Measurements from ENCODE around the gene TMOD2.
"Not testable (repeated sequence)": the region's sequence is repeated elsewhere in the genome, so short reads cannot be mapped to it uniquely, and the experiment has no call there.

Gene TMOD2

DNA sequence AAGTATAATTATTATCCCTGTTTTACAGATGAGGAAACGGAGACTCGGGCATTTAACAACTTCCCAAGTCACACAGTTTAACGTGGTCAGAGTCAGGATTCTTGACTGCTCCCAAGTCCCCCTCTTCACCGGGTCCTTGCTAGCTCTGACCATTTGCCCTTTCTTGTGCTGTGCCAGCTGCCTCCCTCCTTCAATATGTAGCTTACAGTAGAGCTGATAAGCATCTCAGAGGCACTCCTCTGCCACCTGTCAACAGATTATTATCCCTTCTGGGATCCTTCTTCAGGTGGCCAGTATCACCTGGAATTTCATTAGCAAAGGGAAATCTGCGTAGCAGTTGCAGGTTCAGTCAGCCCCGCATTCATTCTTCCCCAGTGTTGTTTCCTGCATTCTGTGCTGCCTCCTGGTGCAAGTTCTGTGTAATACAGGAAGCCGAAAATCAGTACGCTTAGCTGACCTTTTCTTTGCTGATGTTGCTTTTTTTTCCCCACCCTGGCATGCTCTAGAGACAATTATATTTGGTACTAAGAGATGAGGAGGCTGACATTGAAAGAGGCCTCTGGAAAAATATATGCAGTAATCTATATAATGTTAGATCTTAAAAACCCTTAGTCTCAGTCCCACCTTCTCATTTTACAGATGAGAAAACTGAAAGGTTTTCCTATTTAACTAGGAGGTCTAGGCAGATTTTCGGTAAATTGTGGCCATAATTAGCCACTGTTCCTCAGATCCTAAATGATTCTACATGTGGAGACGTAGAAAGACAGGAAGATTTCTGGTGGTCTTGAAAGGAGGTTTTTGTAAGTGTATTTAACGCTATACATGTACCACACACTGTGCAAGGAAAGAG is 24.8 kb downstream of the TMOD2 start:
- DNase-seq = peak; percentile 48

DNA sequence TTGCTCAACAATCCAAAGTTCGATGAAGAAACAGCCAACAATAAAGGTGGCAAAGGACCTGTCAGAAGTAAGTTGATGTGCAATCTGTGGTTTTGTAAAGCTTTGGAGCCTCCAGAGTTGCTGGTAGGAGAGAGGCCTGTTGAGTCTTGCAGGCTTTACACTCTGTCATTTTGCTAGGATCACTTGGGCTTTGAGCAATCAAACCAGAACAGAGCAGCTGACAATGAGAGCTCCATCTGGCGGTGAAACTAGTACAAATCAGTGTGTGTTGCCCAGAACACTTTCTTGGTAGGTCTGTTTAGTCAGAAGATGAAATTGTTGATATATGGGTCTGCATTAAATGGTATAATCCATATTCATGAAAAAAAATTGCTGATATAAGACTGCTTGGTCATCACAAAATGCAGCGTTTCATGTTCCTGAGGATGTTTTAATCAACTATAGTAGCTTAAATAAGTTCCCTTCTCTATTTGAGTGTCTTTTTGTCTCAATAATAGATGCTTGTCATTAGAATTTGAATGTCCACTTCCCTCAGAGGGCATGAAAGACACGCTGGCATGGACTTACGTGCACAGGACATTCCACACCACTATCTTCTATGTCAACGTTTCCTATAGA is 25.7 kb downstream of the TMOD2 start:
- DNase-seq = peak; percentile 61

DNA sequence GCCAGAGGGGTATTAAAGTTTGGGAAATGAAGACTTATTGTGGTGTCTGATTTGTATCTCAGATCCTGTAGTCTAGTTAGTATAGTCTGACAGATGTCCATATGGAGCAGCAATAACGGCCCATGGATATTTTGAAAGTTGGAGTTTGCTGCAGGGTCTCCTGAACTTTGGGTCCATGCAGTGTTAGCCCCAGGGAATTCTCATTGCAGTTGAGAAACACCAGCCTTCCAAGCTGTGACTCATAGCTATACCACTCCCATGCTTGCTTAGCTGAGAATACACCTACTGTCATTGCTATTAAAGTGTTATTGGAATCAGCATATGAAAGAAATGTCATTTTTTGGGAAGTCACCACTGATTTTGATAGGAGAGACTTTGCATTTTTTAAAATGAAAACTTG is 29.2 kb downstream of the TMOD2 start:
- no peak for DNase-seq

DNA sequence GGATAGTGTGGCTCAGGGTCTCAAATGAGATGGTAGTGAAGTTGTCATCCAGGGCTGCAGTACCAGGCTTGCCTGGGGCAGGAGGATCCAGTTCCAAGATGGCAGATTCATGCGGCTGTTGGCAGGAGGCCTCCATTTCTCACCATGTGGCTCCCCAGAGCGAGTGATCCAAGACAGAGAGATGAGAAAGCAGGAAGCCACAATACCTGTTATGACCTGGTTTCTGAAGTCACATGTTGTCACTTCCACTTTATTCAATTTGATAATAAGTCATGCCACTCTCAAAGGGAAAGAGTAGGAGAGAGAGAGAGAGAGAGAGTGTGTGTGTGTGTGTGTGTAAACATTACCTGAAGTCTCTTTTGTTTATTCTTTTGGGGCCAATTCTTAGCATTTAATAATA is 30.1 kb downstream of the TMOD2 start:
- DNase-seq = no peak

- DNase-seq = no peak
These were observed 31.0 kb downstream of the TMOD2 start for GRCh38 chr15:51782357-51782896.

DNA sequence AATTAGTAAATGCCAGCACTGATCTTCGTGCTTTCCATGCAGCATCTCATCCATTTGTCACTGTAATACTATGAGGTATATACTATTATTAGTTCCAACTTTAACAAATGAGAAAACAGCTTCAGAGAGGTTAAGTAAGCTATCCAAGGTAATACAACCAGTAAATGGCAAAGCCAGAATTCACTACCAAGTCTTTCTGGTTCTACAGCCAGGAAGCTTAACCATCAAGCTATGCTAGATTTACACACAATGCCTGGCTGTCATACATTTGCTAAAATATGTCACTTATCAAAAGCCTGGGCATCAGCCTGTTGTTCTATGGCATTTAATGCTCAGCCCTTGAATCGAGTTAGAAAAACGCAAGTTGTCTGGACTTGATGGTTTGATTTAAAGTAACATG is 32.6 kb downstream of the TMOD2 start:
- DNase-seq = no peak

GRCh38 chr15:51787130-51787529 is 35.7 kb downstream of the TMOD2 start:
- DNase-seq = not testable (repeated sequence)

- not testable (repeated sequence) for DNase-seq
These were observed 41.1 kb downstream of the TMOD2 start for GRCh38 chr15:51792474-51792873.

GRCh38 chr15:51793521-51794305 is 42.3 kb downstream of the TMOD2 start:
- peak; percentile 32 for DNase-seq

GRCh38 chr15:51796847-51797401 is 45.5 kb downstream of the TMOD2 start:
- DNase-seq = peak; percentile 24

- no peak for DNase-seq
These were observed 46.9 kb downstream of the TMOD2 start for GRCh38 chr15:51798281-51798680.

GRCh38 chr15:51799282-51800252 is 48.2 kb downstream of the TMOD2 start:
- no peak for DNase-seq

DNA sequence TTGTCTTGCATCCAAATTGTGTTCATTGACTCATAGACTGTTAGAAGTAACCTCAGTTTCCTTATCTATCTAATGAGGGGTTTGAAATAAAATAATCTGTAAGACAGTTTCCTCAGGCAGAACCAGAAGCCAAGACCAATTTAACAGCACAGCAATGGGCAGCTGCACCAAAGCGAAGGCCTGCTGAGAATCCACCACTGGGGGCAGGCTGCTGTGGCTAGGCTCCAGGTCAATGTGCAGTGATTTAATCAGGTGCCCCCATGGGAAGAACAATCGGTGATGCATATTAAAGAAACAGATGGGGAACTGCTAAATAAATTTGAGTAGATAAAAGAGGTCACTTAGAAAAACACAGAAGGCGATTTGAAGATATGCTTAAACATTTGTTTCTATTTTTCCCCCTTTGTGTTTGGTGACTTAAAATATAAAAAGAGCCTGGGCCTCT is 50.0 kb downstream of the TMOD2 start:
- peak; percentile 37 for DNase-seq

DNA sequence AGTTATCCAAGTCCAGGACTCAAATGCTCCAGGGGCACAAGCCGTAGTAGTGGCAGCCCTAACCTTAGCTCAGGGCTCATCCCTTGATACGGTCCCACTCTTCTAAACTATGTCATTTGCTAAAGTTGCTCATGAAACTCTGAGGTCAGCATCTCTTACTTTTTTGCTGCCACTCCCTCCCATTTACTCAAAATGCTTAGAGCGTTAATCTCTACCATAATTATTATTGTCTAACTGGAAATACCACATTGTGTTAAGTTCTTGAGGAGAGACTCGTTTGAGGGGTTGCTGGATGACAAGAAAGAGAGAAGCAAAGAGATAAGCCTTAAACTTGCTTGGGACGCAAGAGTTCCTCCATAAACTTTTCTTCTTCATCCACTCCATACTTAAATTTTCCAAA is 51.2 kb downstream of the TMOD2 start:
- DNase-seq = no peak

DNA sequence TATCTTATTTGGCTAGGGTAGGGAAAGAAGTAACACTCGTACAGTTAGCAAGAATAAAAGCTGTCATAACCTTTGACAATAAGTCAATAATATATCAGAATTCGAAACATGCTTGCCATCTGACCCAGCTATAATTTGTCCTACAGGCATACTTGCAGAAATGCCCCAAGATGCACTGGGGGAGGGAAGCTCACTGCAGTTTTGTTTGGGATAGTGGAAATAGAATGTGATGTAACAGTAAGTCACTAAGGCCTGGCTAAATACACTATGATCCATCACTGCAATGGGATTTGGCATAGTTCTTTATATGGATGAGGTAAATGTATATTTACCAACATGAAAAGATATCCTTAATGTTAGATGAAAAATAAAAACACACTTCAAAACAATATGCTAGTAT is 52.6 kb downstream of the TMOD2 start:
- DNase-seq = no peak

DNA sequence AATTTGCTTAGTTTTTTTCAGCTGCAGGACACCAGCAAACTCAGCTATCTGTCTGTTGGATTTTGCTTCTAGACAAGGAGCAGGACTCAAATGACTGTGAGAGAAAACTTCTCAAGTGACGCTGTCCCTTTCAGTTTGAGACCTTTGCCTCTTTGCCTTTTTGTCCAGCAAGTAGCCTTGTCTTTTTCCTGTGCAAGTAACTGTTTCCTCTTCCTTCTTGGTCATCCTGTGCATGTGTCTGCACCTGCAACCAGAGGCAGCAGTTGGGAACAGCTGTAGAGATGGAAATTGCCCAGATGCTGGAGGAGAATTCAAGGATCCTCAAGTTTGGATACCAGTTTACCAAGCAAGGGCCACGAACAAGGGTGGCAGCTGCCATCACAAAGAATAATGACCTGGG is 54.7 kb downstream of the TMOD2 start:
- DNase-seq = no peak

DNA sequence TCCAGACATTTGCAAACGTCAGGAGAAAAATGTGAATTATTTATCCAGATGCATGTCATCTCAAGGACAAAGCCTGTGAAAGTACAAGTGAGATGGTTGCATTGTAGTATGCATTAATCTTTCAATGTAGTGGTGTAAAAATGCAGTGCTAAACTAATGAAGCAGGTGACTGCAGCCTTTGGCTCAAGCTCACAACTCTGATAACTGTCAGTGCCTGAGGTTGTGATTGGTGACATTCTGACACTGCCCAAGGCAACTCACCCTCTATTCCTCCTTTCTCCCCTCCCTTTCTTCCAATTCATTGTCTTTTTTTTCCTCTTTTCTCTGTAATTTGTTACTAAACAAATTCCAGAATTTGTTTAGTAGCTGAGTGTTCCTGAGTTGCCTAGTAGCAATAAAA is 58.1 kb downstream of the TMOD2 start:
- no peak for DNase-seq

DNA sequence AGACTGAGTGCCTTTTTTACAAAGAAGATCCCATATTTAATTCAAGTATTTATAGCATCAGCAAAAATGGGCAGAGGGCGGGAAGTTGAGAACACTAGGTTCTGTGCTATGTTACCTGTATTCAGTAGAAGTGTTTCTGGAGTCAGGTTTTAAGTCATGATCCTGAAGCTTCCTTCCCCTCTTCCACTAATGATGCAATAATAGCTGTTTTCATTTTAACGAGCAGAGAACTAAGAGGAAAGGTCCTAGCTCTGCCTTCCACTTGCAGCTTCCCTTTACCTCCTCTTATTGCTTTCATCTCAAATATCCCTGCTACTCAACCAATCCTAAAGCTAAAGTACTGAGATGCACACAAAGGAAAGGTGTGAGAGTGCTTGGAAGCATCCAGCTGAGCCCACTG is 61.2 kb downstream of the TMOD2 start:
- DNase-seq = no peak

- no peak for DNase-seq
These were observed 63.2 kb downstream of the TMOD2 start for GRCh38 chr15:51814606-51815005.

DNA sequence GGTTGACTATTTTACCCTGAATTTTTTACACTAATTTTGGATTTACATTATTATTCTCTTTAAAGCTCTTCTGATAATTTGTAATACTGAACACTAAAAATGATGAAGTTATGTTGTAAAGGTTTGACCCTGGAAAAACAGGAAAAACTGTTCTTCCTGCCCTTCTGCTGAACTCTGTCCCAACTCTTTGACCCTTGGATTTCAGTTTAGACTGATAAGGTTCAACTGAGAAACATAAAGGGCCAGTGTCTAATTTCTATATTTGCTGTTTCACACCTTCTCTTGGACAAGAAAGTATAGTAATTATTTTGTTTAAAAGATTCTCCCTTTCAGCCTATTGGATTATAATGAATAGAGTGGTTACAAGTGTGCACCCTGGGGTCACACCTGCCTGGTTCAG is 65.2 kb downstream of the TMOD2 start:
- DNase-seq = no peak

GRCh38 chr15:51818150-51818549 is 66.8 kb downstream of the TMOD2 start:
- DNase-seq = no peak

- DNase-seq = no peak
These were observed 74.3 kb downstream of the TMOD2 start for GRCh38 chr15:51825698-51826097.
